Ishikawa (cell line): ENCODE measurements around the gene MCF2L.

Experiments
- EP300 ChIP-seq: IDR thresholded peaks from 2 replicates; pipeline ENCODE4 v1.6.1; 2012; ENCODE audit warnings: borderline replicate concordance
- TCF12 ChIP-seq: IDR thresholded peaks from 2 replicates; pipeline ENCODE4 v1.6.1; 2012; ENCODE audit warnings: low read depth
- TEAD4 ChIP-seq: IDR thresholded peaks from 2 replicates; pipeline ENCODE4 v1.6.1; 2012

- TF ChIP-seq TEAD4 (no peak), TCF12 (no peak), EP300 (no peak)
Observed at GRCh38 chr13:113065406-113066141, 96.6 kb downstream of the MCF2L start.
